Immature natural killer cell (primary cell): ENCODE data around the gene CEP112. TPM values are rescaled to one million over a fixed set of nuclear protein-coding genes. Genes with fewer than 3 reads are reported as not detected.

Experiments
- DNase-seq, 3 donors: peaks; one replicate each; pipeline ENCODE4 v3.0.0; 2022; ENCODE audit warnings: mixed read lengths in 1 of 3
- H3K27ac Mint-ChIP-seq, 6 donors: one replicate each; pipeline ENCODE4 v1.8.0; 2020; ENCODE audit warnings: mixed read lengths in 6 of 6, mild to moderate bottlenecking in 5 of 6, inconsistent platforms in 4 of 6, moderate library complexity in 3 of 6
- H3K27me3 Mint-ChIP-seq, 3 donors: one replicate each; pipeline ENCODE4 v1.8.0; 2020 to 2021; ENCODE audit warnings: low read depth in 3 of 3, mild to moderate bottlenecking in 3 of 3, mixed read lengths in 3 of 3, moderate library complexity in 3 of 3, inconsistent platforms in 1 of 3
- H3K36me3 Mint-ChIP-seq, 3 donors: one replicate each; pipeline ENCODE4 v1.8.0; 2020; ENCODE audit warnings: mixed read lengths in 3 of 3, inconsistent platforms in 2 of 3, mild to moderate bottlenecking in 2 of 3
- H3K4me1 Mint-ChIP-seq, 2 donors: one replicate each; pipeline ENCODE4 v1.8.0; 2020; ENCODE audit warnings: inconsistent platforms in 2 of 2, mild to moderate bottlenecking in 2 of 2, mixed read lengths in 2 of 2, moderate library complexity in 1 of 2
- H3K4me3 Mint-ChIP-seq, 5 donors: one replicate each; pipeline ENCODE4 v1.8.0; 2020; ENCODE audit warnings: mild to moderate bottlenecking in 5 of 5, mixed read lengths in 5 of 5, inconsistent platforms in 3 of 5, moderate library complexity in 3 of 5
- H3K9me3 Mint-ChIP-seq, 6 donors: one replicate each; pipeline ENCODE4 v1.8.0; 2020; ENCODE audit warnings: mild to moderate bottlenecking in 6 of 6, mixed read lengths in 6 of 6, inconsistent platforms in 4 of 6, moderate library complexity in 3 of 6
- polyA plus RNA-seq, 3 donors: library from polyadenylated mRNA; unstranded; fragments of 300-500 nt; fragmentation: Illumina TruSeq; gene quantifications; one replicate each; pipeline ENCODE4 v1.2.3, GENCODE V29; 2021

The CEP112 gene
- polyA plus RNA-seq, 3 donors from 2014 or later: 0.13 to 0.25 TPM; not detected in 1

DNA sequence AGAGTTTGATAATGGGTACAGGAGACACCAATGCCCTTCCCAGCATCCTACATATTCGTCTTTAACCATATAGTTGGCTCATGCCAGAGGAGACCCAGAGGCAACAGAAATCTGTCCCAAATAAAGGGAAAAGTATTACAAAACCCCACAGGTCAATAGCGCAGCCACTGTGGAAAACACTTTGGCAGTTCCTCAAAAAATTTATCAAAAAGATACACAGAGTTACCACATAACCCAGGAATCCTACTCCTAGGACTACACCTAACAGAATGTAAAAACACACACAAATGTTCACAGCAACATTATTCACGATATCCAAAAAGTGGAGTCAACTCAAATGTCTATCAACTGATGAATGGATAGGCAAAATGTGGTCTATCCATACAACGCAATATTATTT is 135.8 kb downstream of the CEP112 start:
- H3K9me3 Mint-ChIP-seq: no peaks in the 10 kb centered on the region
- peaks cover 0 to 2% (median 0%) of the 10 kb centered on the region in 3 donors for H3K27me3 Mint-ChIP-seq
- no peak overlapping the region for H3K27ac Mint-ChIP-seq
- H3K4me3 Mint-ChIP-seq: no peak overlapping the region
- no peak for DNase-seq
- no peaks in the 10 kb centered on the region for H3K4me1 Mint-ChIP-seq
- no peaks in the 10 kb centered on the region for H3K36me3 Mint-ChIP-seq

DNA sequence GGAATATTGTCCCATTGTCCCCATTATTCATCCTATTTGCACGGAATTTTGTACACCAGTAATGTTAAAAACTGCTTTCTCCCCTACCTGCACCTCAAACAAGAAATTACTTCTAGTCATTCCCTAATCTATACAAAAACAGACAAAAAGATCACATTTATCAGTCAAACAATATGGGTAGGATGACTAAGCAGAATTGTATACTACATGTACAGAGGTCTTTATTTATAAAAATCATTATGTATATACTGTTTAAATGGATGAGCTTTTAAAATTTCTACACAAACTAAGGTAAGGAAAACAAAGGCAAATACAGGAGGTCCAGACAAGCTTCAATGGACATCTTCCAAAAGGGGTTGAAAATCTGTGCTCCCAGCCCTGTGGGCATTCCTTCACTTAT is 137.7 kb downstream of the CEP112 start:
- peaks cover 0 to 2% (median 0%) of the 10 kb centered on the region in 3 donors for H3K27me3 Mint-ChIP-seq
- no peak overlapping the region for H3K27ac Mint-ChIP-seq
- no peaks in the 10 kb centered on the region for H3K4me1 Mint-ChIP-seq
- no peaks in the 10 kb centered on the region for H3K36me3 Mint-ChIP-seq
- no peak for DNase-seq
- no peak overlapping the region for H3K4me3 Mint-ChIP-seq
- H3K9me3 Mint-ChIP-seq: no peaks in the 10 kb centered on the region

DNA sequence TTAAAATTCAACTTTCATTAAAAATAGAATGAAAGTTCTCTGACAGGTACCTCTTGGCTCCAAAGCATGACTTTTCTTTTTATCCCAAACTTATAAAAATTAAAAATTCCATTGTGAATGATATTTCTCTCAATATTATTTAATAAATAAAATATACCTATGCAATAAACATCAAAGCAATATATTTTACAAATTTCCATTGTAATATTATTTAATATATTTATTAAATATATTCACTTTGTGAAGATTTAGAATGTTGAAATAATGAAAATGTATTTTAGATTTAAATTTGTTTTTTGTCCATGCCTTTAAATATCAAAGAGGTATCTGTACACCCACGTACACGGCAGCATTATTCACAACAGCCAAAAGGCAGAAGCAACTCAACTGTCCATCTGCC is 147.8 kb downstream of the CEP112 start:
- Mint-ChIP-seq H3K36me3 (no peaks in the 10 kb centered on the region), H3K9me3 (no peaks in the 10 kb centered on the region), H3K4me1 (no peaks in the 10 kb centered on the region), H3K27me3 (no peaks in the 10 kb centered on the region), H3K27ac (no peak overlapping the region), H3K4me3 (no peak overlapping the region)
- DNase-seq: no peak

DNA sequence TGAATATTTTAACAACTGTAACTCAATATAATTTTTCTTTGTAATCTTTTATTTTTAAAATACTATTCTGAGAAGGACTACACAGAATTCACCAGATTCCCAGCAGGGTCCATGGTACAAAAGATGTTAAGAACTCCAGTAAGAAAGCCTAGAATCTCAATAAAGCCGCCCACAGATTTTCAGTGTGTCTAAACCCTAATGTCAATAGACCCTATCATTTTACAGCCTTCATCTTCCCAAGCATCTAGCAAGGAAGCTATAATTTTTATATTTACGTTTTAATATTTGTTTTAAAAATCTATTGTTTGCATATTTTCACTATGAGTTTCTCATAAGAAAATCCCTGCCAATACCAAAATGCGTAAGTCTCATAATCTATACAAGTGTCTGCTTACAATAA is 148.5 kb downstream of the CEP112 start:
- Mint-ChIP-seq H3K27me3 (peaks cover 0 to 4% (median 0%) of the 10 kb centered on the region in 3 donors), H3K36me3 (no peaks in the 10 kb centered on the region), H3K4me1 (no peaks in the 10 kb centered on the region), H3K9me3 (no peaks in the 10 kb centered on the region), H3K4me3 (no peak overlapping the region), H3K27ac (no peak overlapping the region)
- no peak for DNase-seq

DNA sequence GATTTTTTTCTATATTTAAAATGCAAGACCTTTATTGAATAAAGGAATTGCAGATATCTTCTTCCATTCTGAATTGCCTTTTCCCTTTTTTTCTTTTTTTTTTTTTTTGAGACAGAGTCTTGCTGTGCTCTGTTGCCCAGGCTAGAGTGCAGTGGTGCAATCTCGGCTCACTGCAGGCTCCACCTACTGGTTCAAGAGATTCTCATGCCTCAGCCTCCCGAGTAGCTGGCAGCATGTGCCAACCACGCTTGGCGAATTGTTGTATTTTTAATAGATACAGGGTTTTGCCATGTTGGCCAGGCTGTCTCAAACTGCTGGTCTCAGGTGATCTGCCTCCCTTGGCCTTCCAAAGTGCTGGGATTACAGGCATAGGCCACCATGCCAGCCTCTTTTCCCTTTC is 151.5 kb downstream of the CEP112 start:
- Mint-ChIP-seq H3K27ac (no peak overlapping the region), H3K27me3 (peaks cover 3 to 7% (median 3%) of the 10 kb centered on the region in 3 donors), H3K9me3 (no peaks in the 10 kb centered on the region), H3K4me3 (no peak overlapping the region), H3K36me3 (no peaks in the 10 kb centered on the region), H3K4me1 (no peaks in the 10 kb centered on the region)
- no peak for DNase-seq

DNA sequence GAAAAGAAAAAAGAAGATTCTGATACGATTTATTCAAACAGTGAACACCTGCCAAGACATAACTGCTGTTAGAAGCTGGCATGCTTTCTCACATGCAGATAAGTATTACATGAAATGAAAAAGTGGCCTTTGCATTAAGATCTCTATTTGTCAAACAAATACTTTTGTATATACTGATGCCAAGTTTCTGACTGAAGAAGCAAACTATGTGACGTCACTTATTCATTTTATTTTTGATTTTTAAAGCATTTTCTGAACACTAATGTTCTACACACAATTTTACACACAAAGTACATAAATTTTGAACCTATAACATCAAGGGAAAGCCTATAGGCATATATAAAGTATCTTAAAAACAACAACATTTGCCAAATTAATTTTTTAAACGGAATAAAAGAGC is 153.8 kb downstream of the CEP112 start:
- Mint-ChIP-seq H3K4me1 (no peaks in the 10 kb centered on the region), H3K9me3 (no peaks in the 10 kb centered on the region), H3K27me3 (peaks cover 3 to 7% (median 3%) of the 10 kb centered on the region in 3 donors), H3K4me3 (no peak overlapping the region), H3K36me3 (no peaks in the 10 kb centered on the region), H3K27ac (no peak overlapping the region)
- DNase-seq: no peak

DNA sequence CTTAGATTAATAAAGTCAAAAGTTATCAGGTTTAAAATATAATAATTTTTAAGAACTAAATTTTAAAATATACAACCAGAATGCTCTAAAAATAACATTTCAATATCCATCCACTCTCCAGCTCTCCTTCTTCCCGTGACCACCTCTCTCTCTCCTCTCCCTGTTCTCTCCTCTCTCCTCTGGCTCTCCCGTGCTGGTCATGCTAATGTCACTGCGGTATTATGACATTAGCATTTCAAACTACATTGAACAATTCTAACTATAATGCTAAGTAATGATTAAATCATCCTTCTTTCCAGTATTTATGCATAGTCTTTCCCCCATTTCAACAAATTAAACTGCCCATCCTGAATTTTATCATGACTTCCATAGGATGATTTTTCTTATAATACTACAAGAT is 154.7 kb downstream of the CEP112 start:
- H3K36me3 Mint-ChIP-seq: no peaks in the 10 kb centered on the region
- no peak for DNase-seq
- no peak overlapping the region for H3K27ac Mint-ChIP-seq
- H3K4me1 Mint-ChIP-seq: no peaks in the 10 kb centered on the region
- peaks cover 3 to 7% (median 3%) of the 10 kb centered on the region in 3 donors for H3K27me3 Mint-ChIP-seq
- no peaks in the 10 kb centered on the region for H3K9me3 Mint-ChIP-seq
- H3K4me3 Mint-ChIP-seq: no peak overlapping the region

DNA sequence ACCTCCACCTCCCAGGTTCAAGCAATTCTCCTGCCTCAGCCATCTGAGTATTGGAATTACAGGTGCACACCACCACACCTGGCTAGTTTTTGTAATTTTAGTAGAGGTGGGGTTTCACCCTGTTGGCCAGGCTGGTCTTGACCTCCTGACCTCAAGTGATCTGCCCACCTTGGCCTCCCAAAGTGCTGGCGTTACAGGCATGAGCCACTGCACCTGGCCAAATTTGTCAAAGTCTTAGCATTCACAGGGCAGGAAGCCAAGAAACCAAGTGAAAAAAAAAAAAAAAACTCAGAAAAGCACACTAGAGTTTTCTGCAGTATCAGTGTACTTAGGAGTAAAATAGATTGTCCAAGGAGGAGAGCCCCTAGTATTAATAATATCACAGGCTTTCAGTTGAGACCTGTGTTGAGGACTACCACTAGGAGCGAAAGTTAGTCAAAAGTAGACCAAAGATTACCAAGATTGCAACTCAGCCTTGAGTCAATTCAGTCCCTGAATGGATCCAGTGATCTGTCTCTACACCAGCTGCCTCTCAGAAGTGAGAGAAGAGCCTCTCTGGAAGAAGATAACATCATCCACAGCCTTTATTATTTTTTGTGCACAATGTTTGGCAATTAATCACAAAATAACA is 159.7 kb downstream of the CEP112 start:
- Mint-ChIP-seq H3K9me3 (no peaks in the 10 kb centered on the region), H3K27ac (no peak overlapping the region), H3K36me3 (no peaks in the 10 kb centered on the region), H3K4me3 (no peak overlapping the region), H3K27me3 (peaks cover under 1 to 6% (median 3%) of the 10 kb centered on the region in 3 donors), H3K4me1 (no peaks in the 10 kb centered on the region)
- DNase-seq: no peak

DNA sequence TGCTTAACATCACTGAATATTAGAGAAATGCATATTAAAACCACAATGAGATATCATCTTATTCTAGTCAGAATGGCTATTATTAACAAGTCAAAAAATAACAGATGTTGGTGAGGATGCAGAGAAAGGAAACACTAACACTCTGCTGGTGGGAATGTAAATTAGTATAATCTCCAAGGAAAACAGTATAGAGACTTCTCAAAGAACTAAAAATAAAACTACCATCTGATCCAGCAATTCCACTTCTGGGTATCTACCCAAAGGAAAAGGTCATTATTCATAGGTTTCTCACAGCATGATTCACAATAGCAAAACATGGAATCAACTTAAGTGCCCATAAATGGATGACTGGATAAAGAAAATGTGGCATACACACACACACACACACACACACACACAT is 166.4 kb downstream of the CEP112 start:
- H3K27ac Mint-ChIP-seq: no peak overlapping the region
- no peak for DNase-seq
- H3K36me3 Mint-ChIP-seq: peaks cover 0 to 4% (median 4%) of the 10 kb centered on the region in 3 donors
- peaks cover 0 to 8% (median 4%) of the 10 kb centered on the region in 3 donors for H3K27me3 Mint-ChIP-seq
- no peak overlapping the region for H3K4me3 Mint-ChIP-seq
- no peaks in the 10 kb centered on the region for H3K4me1 Mint-ChIP-seq
- H3K9me3 Mint-ChIP-seq: peaks cover 8 to 36% (median 13%) of the 10 kb centered on the region in 6 donors

DNA sequence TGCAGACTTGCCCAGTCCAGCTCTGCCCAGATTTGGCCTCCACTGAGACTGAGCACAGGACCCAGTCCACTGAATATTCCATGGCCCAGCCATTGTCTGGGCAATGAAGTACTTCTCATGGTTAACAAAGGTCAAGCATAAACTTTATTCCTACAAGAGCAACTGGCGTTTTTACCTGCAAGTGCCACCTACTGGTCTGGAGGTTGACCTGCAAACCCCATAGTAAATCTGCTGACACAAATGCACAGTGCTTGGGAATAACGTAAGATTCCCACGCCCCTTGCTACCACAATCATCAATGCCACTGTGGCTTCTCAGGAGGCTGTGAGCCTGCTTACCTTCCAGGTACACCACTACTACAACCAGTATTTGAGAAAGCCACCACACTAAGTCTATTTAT is 170.2 kb downstream of the CEP112 start:
- H3K27ac Mint-ChIP-seq: no peak overlapping the region
- no peaks in the 10 kb centered on the region for H3K4me1 Mint-ChIP-seq
- H3K9me3 Mint-ChIP-seq: peaks cover 8 to 36% (median 13%) of the 10 kb centered on the region in 6 donors
- no peak overlapping the region for H3K4me3 Mint-ChIP-seq
- peaks cover 0 to 4% (median 4%) of the 10 kb centered on the region in 3 donors for H3K27me3 Mint-ChIP-seq
- DNase-seq: no peak
- peaks cover 0 to 4% (median 4%) of the 10 kb centered on the region in 3 donors for H3K36me3 Mint-ChIP-seq

DNA sequence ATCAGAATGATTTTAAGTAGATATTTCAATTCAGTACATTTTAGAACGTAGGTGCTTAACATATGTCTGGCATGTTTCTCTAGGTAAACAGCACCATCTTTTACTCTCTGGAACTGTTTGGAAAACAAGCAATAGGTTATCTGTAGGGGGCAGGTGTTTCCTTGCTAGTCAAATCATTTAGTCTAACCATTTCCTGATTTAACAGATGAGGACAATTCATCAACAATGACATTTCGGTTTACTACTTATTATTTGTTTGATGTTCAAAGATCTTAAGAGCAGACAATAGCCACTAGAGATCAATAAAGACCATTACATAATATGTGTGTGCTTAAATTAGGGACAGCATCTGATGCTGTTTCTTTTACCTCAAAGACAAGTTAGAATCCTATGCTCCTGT is 173.1 kb downstream of the CEP112 start:
- Mint-ChIP-seq H3K4me3 (no peak overlapping the region), H3K9me3 (peaks cover 7 to 23% (median 10%) of the 10 kb centered on the region in 6 donors), H3K36me3 (peaks cover 0 to 4% (median 0%) of the 10 kb centered on the region in 3 donors), H3K27me3 (peaks cover 2 to 4% (median 2%) of the 10 kb centered on the region in 3 donors), H3K27ac (no peak overlapping the region), H3K4me1 (no peaks in the 10 kb centered on the region)
- DNase-seq: no peak

DNA sequence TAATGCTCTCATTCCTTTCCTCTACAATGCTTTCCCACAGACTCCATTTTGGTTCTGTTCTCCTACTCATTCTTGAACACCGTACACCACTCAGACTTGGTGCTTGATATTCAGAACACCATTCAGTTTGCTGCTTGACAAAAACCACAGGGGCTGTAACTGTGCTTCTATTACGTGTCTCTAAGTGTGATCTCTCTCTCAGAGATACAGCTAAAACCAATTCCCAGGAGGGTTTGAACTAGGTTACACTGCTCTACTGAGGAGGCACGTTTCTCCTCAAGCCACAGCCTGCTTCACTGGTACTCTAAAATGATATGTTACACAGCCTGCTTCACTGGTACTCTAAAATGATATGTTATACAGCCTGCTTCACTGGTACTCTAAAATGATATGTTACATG is 175.7 kb downstream of the CEP112 start:
- Mint-ChIP-seq H3K4me1 (no peaks in the 10 kb centered on the region), H3K9me3 (peaks cover 0 to 5% (median under 1%) of the 10 kb centered on the region in 6 donors), H3K27ac (no peak overlapping the region), H3K36me3 (no peaks in the 10 kb centered on the region), H3K27me3 (peaks cover 2 to 7% (median 2%) of the 10 kb centered on the region in 3 donors), H3K4me3 (no peak overlapping the region)
- DNase-seq: no peak

DNA sequence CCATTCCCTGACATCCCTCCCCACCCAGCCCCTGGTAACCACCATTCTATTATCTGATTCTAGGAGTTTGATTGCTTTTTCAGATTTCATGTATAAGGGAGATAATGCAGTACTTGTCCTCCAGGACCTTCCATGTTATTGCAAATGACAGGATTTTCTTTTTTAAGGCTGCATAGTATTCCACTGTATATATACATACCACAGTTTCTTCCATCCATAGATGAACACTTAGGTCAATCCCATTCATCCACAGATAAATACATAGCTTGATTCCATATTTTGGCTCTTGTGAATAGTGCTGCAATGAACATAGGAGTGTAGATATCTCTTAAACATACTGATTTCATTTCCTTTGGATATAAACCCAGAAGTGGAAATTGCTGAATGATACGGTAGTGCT is 183.3 kb downstream of the CEP112 start:
- H3K9me3 Mint-ChIP-seq: peaks cover 0 to 6% (median under 1%) of the 10 kb centered on the region in 6 donors

DNA sequence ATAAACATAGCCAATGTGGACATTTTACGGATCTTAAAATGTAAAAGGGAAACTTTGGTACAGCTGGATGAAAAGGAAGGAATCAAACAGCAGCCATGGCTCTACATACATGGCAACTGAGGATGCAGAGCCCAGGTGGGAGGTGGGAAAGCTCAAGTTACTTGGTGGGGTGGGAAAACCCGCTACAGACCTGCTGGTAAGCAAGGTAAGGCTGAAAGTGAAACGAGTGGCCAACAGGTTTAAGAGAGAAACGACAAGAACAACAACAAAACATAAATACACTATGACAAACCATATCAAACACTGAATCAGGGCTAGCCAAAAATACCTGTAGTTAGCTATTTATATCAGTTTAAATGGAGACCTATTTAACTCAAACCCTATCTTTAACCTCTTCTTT is 185.3 kb downstream of the CEP112 start:
- Mint-ChIP-seq H3K9me3 (peaks cover 0 to 4% (median under 1%) of the 10 kb centered on the region in 6 donors), H3K27me3 (peaks cover 0 to 5% (median 0%) of the 10 kb centered on the region in 3 donors), H3K27ac (no peak overlapping the region), H3K4me1 (no peaks in the 10 kb centered on the region), H3K36me3 (no peaks in the 10 kb centered on the region), H3K4me3 (no peak overlapping the region)
- DNase-seq: no peak

More for the DNA sequence above, 183.3 kb downstream of the CEP112 start:
- H3K4me1 Mint-ChIP-seq: no peaks in the 10 kb centered on the region
- H3K27me3 Mint-ChIP-seq: peaks cover 0 to 9% (median 0%) of the 10 kb centered on the region in 3 donors
- H3K27ac Mint-ChIP-seq: no peak overlapping the region
- no peak overlapping the region for H3K4me3 Mint-ChIP-seq
- H3K36me3 Mint-ChIP-seq: no peaks in the 10 kb centered on the region
- DNase-seq: no peak

DNA sequence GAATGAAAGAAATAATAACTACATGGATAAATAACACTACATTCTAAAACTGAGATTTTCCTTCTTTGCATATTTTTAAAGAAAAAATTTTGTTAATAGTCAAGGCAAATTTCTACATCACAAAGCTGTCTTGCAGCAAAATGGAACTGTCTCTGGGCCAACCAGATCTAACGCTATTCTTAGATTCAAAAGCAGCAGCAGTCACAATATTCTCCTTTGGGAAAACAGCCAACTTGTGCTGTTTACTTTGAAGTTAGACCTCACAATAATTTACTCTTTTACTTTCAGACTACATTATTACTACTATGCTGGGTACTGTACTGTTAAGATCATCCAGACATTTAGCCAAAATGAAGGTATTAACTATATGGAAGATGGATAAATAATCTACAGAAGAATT is 189.1 kb downstream of the CEP112 start:
- Mint-ChIP-seq H3K27me3 (peaks cover 0 to 4% (median 0%) of the 10 kb centered on the region in 3 donors), H3K9me3 (no peaks in the 10 kb centered on the region), H3K4me1 (no peaks in the 10 kb centered on the region), H3K36me3 (no peaks in the 10 kb centered on the region), H3K27ac (no peak overlapping the region), H3K4me3 (no peak overlapping the region)
- DNase-seq: no peak
